Right atrium auricular region (tissue), 2 donors: ENCODE data around the gene SHISA4. TPM values are rescaled to one million over a fixed set of nuclear protein-coding genes. Genes with fewer than 3 reads are reported as not detected.

ENCODE experiments used
- DNase-seq: peaks from one replicate; pipeline ENCODE4 v3.0.0-alpha.2; 2019; ENCODE audit warnings: low spot score
- H3K27ac ChIP-seq, 2 donors: fragments of 200-600 bp; sonication (generic); 1 replicate in 1 of 2; 2 replicates in 1 of 2; pipeline ENCODE4 v1.5.1; 2016 to 2019
- H3K27me3 ChIP-seq, 2 donors: fragments of 200-600 bp; sonication (generic); one replicate each; pipeline versions ENCODE4 v1.5.1 to v1.6.0; 2017 to 2019
- H3K36me3 ChIP-seq: fragments of 200-600 bp; sonication (generic); one replicate; pipeline ENCODE4 v1.5.1; 2016
- H3K4me1 ChIP-seq, 2 donors: fragments of 200-600 bp; sonication (generic); one replicate each; pipeline versions ENCODE4 v1.5.1 to v1.6.0; 2017 to 2019
- H3K4me3 ChIP-seq, 2 donors: fragments of 200-600 bp; sonication (generic); 1 replicate in 1 of 2; 2 replicates in 1 of 2; pipeline ENCODE4 v1.5.1; 2017 to 2019; ENCODE audit warnings: mild to moderate bottlenecking in 1 of 2, moderate library complexity in 1 of 2
- H3K9me3 ChIP-seq, 2 donors: fragments of 200-600 bp; sonication (generic); one replicate each; pipeline ENCODE4 v1.5.1; 2019
- total RNA-seq, 2 donors: library from RNA; depleted of rRNA; stranded (reverse); fragments of >200 nt; gene quantifications; one replicate each; pipeline ENCODE4 v1.1.0, GENCODE V29; 2016
- TF ChIP-seq, protein P1 (sequence below), 2 donors: fragments of 200-600 bp; sonication (generic); IDR thresholded peaks; one replicate each; pipeline ENCODE4 v1.5.1; 2019; ENCODE audit warnings: antibody characterized with exemption in 2 of 2

SHISA4 gene
- total RNA-seq, 2 donors from 2014 or later = 74.2 to 176 TPM

DNA sequence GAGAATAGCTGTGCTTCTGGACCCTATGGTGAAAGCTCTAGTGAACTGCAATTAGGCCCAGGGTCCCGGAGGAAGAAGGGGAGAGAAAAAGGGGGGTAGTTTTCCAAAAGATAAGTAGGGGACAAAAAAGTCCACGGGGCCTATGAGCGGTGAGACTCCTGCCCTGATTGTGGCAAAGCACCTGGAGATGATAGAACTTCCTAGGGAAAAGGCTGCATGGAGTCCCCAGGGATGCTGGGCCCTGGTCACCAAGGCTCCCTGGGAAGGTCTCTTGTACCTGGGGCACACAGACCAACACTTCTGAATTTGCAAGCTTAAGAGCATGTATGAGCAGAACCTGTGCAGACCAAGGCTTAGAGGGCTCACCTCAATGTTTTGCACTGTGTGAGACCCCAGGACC lies 5.4 kb upstream of the SHISA4 start:
- TF ChIP-seq, protein P1, sequence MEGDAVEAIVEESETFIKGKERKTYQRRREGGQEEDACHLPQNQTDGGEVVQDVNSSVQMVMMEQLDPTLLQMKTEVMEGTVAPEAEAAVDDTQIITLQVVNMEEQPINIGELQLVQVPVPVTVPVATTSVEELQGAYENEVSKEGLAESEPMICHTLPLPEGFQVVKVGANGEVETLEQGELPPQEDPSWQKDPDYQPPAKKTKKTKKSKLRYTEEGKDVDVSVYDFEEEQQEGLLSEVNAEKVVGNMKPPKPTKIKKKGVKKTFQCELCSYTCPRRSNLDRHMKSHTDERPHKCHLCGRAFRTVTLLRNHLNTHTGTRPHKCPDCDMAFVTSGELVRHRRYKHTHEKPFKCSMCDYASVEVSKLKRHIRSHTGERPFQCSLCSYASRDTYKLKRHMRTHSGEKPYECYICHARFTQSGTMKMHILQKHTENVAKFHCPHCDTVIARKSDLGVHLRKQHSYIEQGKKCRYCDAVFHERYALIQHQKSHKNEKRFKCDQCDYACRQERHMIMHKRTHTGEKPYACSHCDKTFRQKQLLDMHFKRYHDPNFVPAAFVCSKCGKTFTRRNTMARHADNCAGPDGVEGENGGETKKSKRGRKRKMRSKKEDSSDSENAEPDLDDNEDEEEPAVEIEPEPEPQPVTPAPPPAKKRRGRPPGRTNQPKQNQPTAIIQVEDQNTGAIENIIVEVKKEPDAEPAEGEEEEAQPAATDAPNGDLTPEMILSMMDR (IDR thresholded peaks at IDR 0.05) = no peak
- H3K4me3 ChIP-seq = no peak overlapping the region
- no peaks in the 10 kb centered on the region for H3K36me3 ChIP-seq
- no peaks in the 10 kb centered on the region for H3K9me3 ChIP-seq
- no peak for DNase-seq
- H3K27ac ChIP-seq = peak overlapping the region; percentile 80 to 89
- H3K4me1 ChIP-seq = peaks cover 0 to 58% of the 10 kb centered on the region in 2 donors
- no peaks in the 10 kb centered on the region for H3K27me3 ChIP-seq

DNA sequence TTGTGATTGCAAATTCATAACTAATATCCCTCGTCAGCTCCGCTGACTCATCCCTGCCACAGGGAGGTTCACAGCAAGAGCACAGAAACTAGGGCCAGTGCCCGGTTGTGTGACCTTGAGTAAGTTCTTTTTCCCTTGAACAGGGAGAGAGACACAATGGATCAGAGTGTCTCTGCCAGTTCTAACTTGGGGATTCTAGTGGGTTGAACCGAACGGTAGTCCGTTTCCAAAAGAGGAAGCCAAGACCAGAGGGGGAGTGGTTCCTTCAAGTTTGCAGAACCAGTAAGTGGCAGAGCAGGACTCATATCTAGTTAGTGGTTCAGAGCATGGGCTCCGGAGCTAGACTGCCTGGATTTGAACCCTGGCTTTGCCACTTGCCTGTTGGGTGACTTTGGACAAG lies 4.9 kb upstream of the SHISA4 start:
- Histone ChIP-seq H3K4me1 (peaks cover 0 to 56% of the 10 kb centered on the region in 2 donors), H3K9me3 (no peaks in the 10 kb centered on the region), H3K27me3 (no peaks in the 10 kb centered on the region), H3K27ac (peak overlapping the region; percentile 80 to 89), H3K4me3 (no peak overlapping the region), H3K36me3 (no peaks in the 10 kb centered on the region)
- no peak for DNase-seq
- TF ChIP-seq, protein P1 (IDR thresholded peaks at IDR 0.05) = no peak

DNA sequence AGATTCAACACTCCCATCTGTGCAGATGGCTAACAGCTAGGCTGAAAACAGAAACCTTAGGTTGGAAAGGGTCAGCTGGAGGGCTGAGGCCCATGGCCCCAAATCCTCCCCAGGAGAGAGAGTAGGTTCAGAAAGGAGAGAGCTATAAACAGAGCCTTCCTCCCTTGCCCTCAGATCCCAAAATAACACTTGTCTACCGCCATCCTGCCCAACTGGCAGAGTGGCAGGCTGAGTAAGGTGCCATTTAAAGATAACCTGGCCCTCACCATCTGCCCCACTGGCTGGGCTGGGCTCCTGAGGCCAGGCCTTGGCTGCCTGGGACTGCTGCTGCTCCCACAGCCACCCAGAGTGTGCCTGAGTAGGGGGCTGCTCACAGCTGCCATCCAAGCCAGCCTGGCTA lies 4.3 kb upstream of the SHISA4 start:
- Histone ChIP-seq H3K27me3 (no peaks in the 10 kb centered on the region), H3K27ac (peak overlapping the region; percentile 80 to 89), H3K9me3 (no peaks in the 10 kb centered on the region), H3K36me3 (no peaks in the 10 kb centered on the region), H3K4me1 (peaks cover 0 to 61% of the 10 kb centered on the region in 2 donors), H3K4me3 (no peak overlapping the region)
- DNase-seq = no peak
- TF ChIP-seq, protein P1 (IDR thresholded peaks at IDR 0.05) = no peak

DNA sequence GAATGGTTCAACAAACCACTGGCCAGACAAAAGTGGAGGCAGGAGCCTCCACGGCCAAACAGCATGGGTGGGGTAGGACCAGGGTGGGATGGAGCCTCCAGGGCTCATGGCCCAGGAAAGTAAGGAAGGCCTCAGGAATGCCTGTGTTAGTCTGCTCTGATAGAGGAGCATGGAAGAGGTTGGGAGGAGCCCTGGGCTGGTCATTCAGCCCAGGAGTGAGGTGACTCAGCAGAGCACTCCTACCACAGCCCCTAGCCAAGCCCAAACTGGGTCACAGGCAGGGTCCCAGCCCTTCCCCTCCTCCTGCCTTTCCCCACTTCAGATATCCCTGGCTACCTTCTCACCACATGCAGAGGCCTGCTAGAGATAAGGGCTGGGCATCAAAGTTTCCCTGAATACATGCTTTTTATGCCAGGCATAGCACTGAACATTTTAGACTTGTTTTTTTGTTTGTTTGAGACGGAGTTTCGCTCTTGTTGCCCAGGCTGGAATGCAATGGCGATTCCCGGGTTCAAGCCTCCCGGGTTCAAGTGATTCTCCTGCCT lies 3.1 kb upstream of the SHISA4 start:
- no peak for DNase-seq

DNA sequence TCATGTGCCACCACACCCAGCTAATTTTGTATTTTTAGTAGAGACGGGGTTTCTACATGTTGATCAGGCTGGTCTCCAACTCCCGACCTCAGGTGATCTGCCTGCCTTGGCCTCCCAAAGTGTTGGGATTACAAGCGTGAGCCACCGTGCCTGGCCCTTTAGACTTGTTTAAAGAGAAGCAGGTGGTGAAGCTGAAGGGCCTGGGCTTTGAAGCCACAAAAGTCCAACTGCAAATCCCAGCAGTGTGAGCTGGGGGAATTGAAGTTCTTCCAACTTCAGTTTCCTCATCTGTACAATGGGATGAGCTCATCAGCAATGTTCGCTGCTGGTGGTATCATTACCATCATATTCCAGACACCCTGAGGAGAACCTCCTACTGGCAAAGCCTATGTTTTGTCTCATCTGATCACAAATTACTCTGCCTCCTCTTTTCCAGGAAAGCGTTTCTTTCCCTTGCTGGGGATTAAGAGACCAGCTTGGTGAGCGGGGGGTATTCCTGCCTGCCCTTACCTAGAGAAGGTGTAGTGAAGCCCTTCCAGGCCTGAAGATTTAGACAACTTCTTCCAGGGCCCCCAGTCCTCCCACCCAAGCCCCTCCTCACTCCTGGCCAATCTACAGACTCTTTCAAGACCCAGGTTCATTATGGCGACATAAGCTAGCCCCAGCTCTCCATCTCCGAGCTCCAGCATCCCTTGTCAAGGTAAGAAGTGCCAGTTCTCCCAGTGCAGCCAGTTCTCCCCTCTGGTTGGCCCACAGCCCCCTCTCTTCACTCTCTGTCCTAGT lies 2.4 kb upstream of the SHISA4 start:
- TF ChIP-seq, protein P1 (IDR thresholded peaks at IDR 0.05) = no peak
- Histone ChIP-seq H3K4me1 (peaks cover 0 to 76% of the 10 kb centered on the region in 2 donors), H3K27ac (peak overlapping the region; percentile 80 to 89), H3K27me3 (no peaks in the 10 kb centered on the region), H3K9me3 (no peaks in the 10 kb centered on the region), H3K36me3 (no peaks in the 10 kb centered on the region), H3K4me3 (no peak overlapping the region)
- no peak for DNase-seq

More for the DNA sequence above, 3.1 kb upstream of the SHISA4 start:
- no peaks in the 10 kb centered on the region for H3K27me3 ChIP-seq
- TF ChIP-seq, protein P1 (IDR thresholded peaks at IDR 0.05) = no peak
- H3K36me3 ChIP-seq = no peaks in the 10 kb centered on the region
- peak overlapping the region; percentile 80 to 89 for H3K27ac ChIP-seq
- H3K4me1 ChIP-seq = peaks cover 0 to 72% of the 10 kb centered on the region in 2 donors
- H3K9me3 ChIP-seq = no peaks in the 10 kb centered on the region
- H3K4me3 ChIP-seq = no peak overlapping the region
